Measurements from ENCODE around the gene OVOL2.

The OVOL2 gene

GRCh38 chr20:18011482-18011881 lies 46.2 kb downstream of the OVOL2 start:
- DNase-seq, result no peak

GRCh38 chr20:18009116-18009515 lies 48.6 kb downstream of the OVOL2 start:
- no peak for DNase-seq

GRCh38 chr20:18007534-18008292 lies 50.0 kb downstream of the OVOL2 start:
- no peak for DNase-seq

GRCh38 chr20:18006684-18007083 lies 51.0 kb downstream of the OVOL2 start:
- DNase-seq, result no peak

- no peak for DNase-seq
Observed at GRCh38 chr20:18005990-18006364, 51.7 kb downstream of the OVOL2 start.

GRCh38 chr20:18005170-18005989 lies 52.3 kb downstream of the OVOL2 start:
- DNase-seq, result no peak

GRCh38 chr20:18004384-18005031 lies 53.2 kb downstream of the OVOL2 start:
- no peak for DNase-seq

- DNase-seq, result no peak
Observed at GRCh38 chr20:18003897-18004296, 53.8 kb downstream of the OVOL2 start.

- no peak for DNase-seq
Observed at GRCh38 chr20:18001131-18001921, 56.4 kb downstream of the OVOL2 start.

GRCh38 chr20:17999566-17999965 lies 58.1 kb downstream of the OVOL2 start:
- no peak for DNase-seq

GRCh38 chr20:17998446-17998845 lies 59.3 kb downstream of the OVOL2 start:
- no peak for DNase-seq

- DNase-seq, result no peak
Observed at GRCh38 chr20:17995967-17996819, 61.5 kb downstream of the OVOL2 start.

- DNase-seq, result no peak
Observed at GRCh38 chr20:17993546-17993945, 64.2 kb downstream of the OVOL2 start.

GRCh38 chr20:17992847-17993513 lies 64.7 kb downstream of the OVOL2 start:
- no peak for DNase-seq

- no peak for DNase-seq
Observed at GRCh38 chr20:17992224-17992637, 65.5 kb downstream of the OVOL2 start.

GRCh38 chr20:17990278-17990972 lies 67.3 kb downstream of the OVOL2 start:
- no peak for DNase-seq

- DNase-seq, result no peak
Observed at GRCh38 chr20:17987988-17988387, 69.7 kb downstream of the OVOL2 start.

- DNase-seq, result no peak
Observed at GRCh38 chr20:17985388-17986018, 72.2 kb downstream of the OVOL2 start.

- DNase-seq, result no peak
Observed at GRCh38 chr20:17976305-17976704, 81.4 kb downstream of the OVOL2 start.
